Daoy (cell line): ENCODE data around the gene HSPBP1. TPM values are rescaled to one million over a fixed set of nuclear protein-coding genes. Genes with fewer than 3 reads are reported as not detected.

ENCODE experiments used
- DNase-seq: peaks from one replicate; pipeline ENCODE4 v3.0.0-alpha.2; 2015; ENCODE audit warnings: low read depth
- total RNA-seq: library from RNA; depleted of rRNA; stranded (reverse); fragments of >200 nt; shearing (Covaris generic); gene quantifications from 2 replicates; pipeline ENCODE4 v1.2.3, GENCODE V29; 2014

The HSPBP1 gene
- total RNA-seq, 1 experiment from 2014 or later = 113 TPM

- DNase-seq = no peak
Observed at GRCh38 chr19:55275851-55276719, 3.8 kb downstream of the HSPBP1 start.

GRCh38 chr19:55273978-55274707 is 5.8 kb downstream of the HSPBP1 start:
- DNase-seq = no peak

DNA sequence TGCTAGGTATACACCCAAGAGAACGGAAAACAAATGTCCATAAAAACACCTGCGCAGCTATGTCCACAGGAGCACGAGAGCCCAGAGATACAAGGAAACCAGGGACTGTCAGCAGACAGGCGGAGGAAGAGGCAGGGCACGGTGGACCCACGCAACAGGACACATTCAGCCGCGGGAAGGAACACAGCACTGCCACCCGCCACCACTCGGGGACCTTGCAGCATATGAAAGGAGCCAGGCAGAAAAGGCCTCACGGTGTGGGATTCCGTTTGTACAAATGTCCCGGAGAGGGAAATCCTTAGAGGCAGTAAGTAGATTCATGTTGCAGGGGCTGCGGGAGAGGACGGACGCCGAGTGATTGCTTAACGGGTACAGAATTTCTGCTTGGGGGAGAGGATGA is 7.8 kb downstream of the HSPBP1 start:
- no peak for DNase-seq

GRCh38 chr19:55270172-55270942 is 9.6 kb downstream of the HSPBP1 start:
- DNase-seq = no peak

- no peak for DNase-seq
Observed at GRCh38 chr19:55269299-55269698, 10.6 kb downstream of the HSPBP1 start.

DNA sequence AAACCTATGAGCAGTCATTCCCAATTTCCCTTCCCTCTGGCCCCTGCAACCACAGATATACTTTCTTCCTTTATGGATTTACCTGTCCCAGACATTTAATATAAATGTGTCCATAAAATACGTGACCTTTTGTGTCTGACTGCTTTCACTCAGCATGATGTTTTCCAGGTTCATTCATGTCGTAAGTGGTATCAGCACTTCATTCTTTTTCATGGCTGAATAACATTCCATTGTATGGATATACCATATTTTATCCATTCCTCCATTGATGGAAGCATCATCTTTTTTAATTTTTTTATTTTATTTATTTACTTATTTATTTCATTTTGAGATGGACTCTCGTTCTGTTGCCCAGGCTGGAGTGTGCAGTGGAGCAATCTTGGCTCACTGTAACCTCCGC is 13.1 kb downstream of the HSPBP1 start:
- DNase-seq = no peak

DNA sequence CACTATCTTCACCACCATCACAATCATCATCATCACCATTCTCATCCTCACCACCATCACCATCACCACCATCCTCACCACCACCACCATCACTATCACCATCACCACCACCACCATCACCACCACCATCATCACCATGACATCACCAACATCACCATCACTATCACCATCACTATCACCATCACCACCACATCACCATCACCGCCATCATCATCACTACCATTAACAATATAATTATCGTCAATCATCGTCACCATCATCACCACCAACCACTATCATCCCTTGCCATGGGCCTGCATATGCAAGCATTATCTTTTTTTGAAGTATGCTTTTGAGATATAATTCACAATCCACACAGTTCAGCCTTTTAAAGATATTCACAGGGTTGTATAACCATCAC is 13.5 kb downstream of the HSPBP1 start:
- no peak for DNase-seq

- DNase-seq = no peak
Observed at GRCh38 chr19:55265723-55266386, 14.1 kb downstream of the HSPBP1 start.

DNA sequence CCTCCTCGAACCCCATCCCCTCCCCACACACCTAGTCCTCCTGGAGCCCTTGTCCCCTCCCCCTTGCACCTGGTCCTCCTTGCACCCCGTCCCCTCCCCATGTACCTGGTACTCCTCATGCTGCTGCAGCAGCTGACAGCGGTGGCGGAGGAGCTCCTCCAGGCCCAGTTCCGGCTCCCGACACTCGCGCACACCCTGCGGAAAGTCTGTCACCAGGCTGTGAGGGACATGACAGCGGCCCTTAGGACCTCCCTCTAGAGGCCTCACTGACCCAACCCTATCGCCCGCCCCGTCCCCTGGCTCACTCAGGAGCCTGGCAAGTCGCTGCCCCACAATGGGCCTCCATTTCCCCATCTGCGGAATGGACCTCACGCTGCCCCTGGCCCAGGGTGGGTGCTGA is 14.7 kb downstream of the HSPBP1 start:
- no peak for DNase-seq

DNA sequence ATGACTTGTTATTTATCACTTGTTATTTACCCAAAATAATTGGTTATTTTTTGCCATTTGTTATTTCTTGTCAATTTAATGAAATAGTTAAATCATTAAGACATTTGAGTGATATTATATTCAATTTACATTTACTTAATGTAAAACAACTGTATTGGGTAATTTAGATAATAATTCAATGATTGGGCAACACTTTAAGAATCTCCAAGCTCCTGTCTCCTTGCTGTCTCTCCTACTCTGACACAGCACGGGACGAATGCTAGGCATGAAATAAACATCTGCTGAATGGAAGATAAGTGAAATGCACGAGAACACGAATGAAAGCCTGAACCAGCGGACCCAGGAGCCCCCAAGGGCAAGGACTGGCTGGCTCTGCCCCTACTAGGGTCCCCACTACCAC is 15.4 kb downstream of the HSPBP1 start:
- DNase-seq = no peak

DNA sequence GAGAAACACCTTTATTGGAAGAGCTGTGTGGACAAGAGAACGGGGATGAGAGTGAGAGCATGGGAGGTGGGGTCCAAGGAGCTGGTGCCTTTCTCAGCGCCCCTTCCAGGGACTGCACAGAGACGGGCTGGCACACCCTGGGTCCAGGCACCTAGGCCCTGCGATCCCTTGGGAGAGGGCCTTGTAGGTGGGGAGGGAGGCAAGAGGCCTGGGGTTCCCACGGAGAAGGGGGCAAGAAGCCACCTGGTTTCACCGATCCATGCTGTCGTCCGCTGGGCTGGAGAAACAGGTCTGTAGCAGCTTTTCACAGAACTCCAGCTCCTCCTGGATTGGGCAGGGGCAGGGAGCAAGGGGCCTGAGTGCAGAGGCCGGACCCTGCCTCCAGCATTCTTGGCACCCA is 17.6 kb downstream of the HSPBP1 start:
- no peak for DNase-seq

DNA sequence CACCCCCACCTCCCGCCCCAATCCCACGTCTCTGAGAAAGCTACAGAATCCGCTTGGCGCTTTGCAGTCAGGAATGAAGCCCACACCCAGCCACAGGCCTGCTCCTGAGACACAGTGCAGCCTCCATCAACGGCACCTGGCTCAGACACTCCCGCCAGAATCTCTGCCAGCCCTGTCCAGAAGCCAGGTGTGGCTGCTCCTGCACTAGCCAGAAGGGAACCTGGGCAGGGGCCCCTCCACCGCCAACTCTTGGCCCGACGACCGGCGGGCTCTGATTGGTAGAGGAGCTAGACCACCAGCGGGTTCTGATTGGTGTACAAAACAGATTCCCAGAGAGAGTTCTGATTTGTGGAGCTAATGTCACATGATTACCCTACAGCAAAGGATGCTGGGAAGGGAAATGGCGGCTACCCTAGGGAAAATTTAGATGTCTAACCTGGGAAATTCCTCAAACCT is 18.2 kb downstream of the HSPBP1 start:
- no peak for DNase-seq

GRCh38 chr19:55259540-55260210 is 20.2 kb downstream of the HSPBP1 start:
- no peak for DNase-seq

GRCh38 chr19:55258828-55259539 is 20.9 kb downstream of the HSPBP1 start, which contains the start of gene PPP6R1:
Gene PPP6R1 (minus strand): TSS chr19:55259017. CDS start chr19:55247103, 11,914 bp downstream.
- DNase-seq = peak; percentile 100

GRCh38 chr19:55258476-55258827 is 21.5 kb downstream of the HSPBP1 start:
- no peak for DNase-seq

DNA sequence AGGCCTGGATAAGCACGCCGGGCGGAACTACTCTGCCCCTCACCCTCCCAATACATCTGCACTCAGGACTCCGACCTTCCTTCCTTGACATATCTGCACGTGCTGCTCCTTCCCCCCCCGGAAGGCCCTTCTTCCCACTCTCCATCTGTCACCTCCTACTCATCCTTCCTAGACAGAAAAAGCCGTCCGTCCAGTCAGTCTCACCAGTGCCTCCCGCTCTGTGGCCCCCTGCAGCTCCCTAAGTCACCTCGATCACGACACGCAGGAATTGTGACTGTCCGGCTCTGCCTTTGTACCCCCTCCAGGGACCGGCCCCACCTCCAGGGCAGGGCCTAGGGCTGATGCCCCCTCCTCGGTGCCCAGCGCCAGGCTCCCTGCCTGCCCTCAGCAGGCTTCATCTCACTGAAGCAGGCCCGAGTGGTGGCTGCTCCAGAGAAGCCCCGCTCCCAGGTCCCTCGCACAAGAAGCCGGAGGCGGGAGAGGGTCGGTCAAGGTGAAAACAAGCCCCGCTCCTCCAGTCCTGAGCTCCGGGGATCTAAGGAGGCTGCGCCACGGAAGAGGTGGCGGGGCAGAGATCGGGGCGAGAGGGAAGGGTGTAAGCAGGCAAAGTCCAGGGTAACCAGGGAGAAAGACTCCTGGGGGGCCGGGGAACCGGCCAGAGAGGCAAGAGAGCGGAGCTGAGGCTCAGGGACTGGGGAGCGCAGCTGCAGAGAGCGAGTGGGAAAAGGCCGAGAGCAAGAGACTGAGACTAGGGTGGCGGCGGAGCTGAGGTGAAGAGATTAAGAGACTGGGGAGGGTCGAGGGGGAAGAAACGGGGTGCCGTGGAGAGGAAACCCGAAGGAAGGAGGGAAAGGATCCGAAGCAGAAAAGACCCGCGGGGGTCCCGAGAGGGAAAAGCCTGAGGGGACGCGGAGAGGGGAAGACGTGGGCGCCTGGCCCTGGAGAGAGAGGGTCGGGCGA is 22.2 kb downstream of the HSPBP1 start:
- DNase-seq = peak; percentile 27

DNA sequence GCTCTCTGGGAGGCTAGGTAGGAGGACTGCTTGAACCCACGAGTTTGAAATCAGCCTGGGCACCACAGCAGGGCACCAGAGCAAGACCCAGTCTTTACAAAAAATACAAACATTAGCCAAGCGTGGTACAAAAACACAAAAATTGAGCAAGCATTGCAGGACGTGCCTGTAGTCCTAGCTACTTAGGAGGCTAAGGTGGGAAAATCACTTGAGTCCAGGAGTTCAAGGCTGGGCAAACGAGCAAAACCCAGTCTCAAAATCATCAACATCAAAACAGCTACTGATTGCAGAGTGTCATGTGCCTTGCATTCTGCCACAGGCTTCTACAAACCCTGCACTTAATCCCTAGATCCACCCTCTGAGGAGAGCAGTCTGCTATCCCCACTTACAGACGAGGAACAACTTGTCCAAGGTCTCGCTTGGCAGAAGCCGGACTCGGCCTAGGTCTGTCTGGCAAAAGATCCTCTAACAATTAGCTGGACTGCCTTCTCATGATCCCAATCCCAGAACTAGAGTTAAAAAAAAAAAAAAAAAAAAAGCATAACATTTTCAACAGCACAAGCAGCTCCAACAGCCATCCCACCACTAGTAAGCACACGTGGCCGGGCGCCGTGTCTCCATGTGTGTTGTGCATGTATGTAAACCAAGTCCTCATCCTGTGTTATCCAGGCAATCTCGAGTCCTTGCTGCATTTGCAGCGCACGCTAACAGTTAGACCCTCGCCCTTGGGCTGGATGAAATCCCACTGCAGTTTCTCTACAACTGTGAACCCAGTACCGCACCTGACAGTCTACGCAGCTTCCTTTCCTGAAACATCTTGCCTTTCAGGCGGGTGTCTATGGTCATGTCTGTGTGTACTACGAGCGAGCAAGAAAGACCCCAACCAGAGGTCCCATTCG is 23.1 kb downstream of the HSPBP1 start:
- no peak for DNase-seq
